Ovary (tissue), 3 donors: ENCODE measurements around the gene PNPO.

Experiments used
- EP300 ChIP-seq: sonication (generic); formaldehyde crosslinking; IDR thresholded peaks from one replicate; pipeline ENCODE4 v1.6.1; 2017; ENCODE audit warnings: antibody characterized with exemption
- POLR2A ChIP-seq: fragments of 450-650 bp; IDR thresholded peaks from one replicate; pipeline ENCODE4 v1.6.1; 2017; ENCODE audit warnings: antibody characterized with exemption, mild to moderate bottlenecking, moderate library complexity
- TF ChIP-seq, protein P1 (sequence below), 3 donors: fragments of 450-650 bp in 2 of 3; fragments of 200-600 bp in 1 of 3; IDR thresholded peaks; one replicate each; pipeline versions ENCODE4 v1.5.1 to v1.8.0; 2016 to 2022; ENCODE audit warnings: antibody characterized with exemption in 3 of 3, mild to moderate bottlenecking in 1 of 3
- donor health status: DM: no; HTN: no; CAD: no.

DNA sequence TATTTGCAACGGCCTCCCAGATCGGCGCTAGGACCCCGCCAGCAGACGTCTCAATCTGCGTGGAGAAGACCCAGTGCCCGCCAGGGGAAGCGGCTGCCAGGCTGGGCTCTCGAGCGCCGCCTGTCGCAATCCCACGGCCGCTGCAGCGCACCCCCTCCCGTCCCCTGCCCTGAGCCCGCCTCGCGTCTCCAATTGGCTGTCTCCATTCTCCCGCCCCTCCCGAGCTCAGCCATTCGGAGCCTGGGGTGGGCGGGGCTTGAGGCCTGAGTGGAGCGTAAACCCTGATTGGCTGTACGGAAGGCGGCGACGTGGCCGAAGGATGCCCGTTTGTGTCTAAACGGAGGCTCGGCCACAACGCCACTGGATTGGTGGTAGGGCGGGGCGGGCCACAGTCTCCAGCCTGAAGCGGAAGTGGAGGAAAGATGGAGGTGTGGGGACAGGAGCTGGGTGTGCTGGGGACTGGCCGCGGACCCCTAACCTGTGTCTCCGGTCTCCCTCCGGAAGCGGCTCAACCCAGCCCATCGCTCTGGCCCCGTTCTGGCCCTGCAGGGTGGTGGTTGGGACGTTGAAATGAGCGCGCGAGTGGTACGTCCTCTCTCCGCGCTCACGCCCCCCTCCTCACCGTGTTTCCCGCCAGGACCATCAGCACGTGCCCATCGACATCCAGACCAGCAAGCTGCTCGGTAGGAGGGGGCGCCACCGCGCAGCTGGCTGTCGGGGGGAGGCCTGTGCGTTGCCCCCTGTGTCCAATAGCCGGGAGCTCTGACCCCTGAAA lies 29.5 kb downstream of the PNPO start, which contains the start of gene CDK5RAP3:
- TF ChIP-seq, protein P1, sequence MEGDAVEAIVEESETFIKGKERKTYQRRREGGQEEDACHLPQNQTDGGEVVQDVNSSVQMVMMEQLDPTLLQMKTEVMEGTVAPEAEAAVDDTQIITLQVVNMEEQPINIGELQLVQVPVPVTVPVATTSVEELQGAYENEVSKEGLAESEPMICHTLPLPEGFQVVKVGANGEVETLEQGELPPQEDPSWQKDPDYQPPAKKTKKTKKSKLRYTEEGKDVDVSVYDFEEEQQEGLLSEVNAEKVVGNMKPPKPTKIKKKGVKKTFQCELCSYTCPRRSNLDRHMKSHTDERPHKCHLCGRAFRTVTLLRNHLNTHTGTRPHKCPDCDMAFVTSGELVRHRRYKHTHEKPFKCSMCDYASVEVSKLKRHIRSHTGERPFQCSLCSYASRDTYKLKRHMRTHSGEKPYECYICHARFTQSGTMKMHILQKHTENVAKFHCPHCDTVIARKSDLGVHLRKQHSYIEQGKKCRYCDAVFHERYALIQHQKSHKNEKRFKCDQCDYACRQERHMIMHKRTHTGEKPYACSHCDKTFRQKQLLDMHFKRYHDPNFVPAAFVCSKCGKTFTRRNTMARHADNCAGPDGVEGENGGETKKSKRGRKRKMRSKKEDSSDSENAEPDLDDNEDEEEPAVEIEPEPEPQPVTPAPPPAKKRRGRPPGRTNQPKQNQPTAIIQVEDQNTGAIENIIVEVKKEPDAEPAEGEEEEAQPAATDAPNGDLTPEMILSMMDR (IDR thresholded peaks at IDR 0.05) = peak; percentile 97 to 99 (median 99)
- TF ChIP-seq EP300 = no peak
- peak; percentile 64 for TF ChIP-seq POLR2A
